NAMALWA (cell line): ENCODE data around the gene ATP5PD.
A peak's percentile ranks its signal among the peaks of the same experiment; 100 is the strongest.
"Not testable (repeated sequence)": the region's sequence is repeated elsewhere in the genome, so short reads cannot be mapped to it uniquely, and the experiment has no call there.

Source experiments
- DNase-seq: peaks from one replicate; pipeline ENCODE4 v3.0.0-alpha.2; 2015; ENCODE audit warnings: low spot score

Gene ATP5PD

DNA sequence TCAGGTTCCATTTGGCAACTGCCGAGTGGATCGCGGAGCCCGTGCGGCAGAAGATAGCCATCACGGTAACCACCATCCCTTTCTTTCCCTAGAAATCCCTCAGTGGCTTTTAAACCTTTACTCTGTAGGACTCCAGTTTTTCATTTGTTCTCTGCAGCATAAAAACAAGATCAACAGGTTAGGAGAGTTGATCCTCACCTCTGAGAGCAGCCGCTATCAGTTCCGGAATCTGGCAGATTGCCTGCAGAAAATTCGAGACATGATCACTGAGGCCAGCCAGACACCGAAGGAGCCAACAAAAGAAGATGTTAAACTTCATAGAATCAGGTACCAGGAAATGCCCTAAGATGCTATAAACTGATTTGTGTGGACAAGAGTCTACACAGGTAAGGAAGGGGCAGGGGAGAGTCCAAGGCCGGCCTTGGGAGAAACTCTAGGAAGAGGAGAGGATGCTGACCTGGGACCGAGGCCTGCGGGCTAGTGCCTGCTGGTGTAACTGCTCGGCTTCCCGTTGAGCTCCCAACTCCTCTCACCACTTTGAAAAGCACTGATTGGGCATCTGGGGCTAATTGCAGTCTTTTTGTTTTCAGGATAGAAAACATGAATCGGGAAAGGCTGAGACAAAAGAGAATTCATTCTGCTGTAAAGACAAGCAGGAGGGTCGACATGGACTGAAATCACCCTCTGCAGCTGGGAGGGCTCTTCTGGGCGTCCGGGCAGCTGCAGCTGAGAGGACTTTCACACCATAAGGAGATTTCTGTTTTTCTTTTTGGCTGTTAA lies 26.2 kb downstream of the ATP5PD start:
- DNase-seq: no peak

DNA sequence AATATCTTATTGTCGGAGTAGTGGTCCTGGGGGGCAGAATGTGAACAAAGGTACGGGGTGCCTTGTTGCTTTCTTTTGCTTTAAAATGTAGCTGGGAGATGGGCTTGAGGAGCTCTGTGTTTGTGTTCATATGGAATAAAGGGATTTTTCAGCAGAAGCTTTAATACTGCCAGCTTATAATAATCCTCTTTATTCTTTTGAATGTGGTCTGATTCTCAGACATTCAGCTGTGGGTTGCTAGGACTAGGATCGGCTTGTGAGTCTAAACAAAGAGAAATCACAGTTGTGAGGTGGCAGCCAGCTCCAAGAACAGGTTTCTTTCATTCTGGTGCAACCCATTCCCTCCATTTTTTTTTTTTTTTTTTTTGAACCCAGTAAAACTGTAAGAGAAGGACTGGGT lies 27.1 kb downstream of the ATP5PD start:
- no peak for DNase-seq

DNA sequence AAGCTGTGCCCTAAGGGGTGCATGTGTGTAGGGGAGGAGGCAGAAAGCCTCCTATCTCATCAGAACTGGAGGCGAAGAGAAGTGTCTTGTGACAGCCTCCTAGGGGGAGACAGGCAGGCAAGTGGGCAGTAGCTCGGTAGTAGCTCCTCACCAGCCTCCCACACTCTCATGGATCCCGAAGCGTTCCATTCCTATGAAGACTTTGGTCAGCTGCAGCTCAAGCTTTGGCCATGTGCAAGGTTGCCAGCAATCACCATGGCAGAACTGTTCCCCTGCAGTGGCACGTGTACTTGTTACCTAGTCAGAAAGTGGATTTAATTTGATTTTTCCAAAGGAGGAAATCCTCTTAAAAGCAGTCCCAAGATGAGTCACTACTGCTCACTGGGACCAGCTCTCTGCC lies 27.6 kb downstream of the ATP5PD start:
- no peak for DNase-seq

DNA sequence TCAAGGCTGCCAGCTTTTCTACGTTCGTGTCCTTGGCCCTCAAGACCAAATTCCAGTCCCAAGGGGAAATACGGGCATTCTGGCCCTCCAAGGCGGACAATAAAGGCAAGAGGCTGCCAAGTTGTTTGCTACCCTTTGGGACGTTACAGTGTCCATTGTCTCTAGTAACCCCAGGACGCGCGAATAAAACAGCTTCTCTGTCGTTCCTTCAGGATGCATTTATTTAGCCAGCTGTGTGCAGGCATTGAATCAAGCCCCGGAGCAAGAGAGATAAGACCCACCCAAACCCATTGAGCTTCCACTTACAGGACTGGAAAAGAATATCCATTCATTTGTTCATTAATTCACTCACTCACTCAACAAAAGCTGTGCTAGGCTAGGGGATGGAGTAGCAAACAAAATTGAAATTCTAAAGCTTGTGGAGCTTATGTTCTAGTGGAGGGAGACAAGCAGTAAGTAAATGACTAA lies 33.6 kb downstream of the ATP5PD start:
- DNase-seq: no peak

DNA sequence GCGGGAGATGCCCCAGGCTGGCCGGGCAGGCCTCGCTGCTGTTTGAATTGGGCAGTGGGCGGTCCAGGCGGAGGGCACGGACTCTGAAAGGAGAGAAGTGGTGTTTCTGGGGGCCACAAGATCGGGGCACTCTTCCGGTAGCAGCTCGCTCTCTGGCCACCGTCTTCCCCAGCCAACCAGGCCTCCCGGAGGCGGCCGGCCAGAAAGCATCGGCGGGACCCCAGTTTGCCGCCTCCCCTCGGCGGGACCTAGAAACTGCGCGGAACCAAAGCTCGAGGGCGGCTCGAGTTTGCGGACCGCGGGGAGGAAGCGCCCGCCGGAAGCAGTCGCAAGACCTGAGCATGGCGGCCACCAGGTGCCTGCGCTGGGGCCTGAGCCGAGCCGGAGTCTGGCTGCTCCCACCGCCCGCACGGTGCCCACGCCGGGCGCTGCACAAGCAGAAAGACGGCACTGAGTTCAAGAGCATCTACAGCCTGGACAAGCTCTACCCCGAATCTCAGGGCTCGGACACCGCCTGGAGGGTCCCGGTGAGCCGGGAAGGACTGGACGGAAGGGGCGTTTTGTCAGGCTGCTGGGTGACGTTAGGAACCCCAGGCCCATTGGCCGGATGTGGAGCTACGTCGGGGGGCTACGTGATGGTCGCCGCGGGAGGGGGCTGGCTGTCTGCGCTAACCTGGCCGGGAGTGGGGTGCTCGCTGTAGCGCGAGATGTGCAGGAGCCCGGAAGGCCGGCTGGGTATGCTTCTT lies 34.2 kb downstream of the ATP5PD start, which contains the start of gene MRPL58:
TSS of gene MRPL58 (plus strand) at position 325 of the 746 bp plus-strand sequence. CDS start at position 342, 17 bp downstream.
- DNase-seq: peak; percentile 91

DNA sequence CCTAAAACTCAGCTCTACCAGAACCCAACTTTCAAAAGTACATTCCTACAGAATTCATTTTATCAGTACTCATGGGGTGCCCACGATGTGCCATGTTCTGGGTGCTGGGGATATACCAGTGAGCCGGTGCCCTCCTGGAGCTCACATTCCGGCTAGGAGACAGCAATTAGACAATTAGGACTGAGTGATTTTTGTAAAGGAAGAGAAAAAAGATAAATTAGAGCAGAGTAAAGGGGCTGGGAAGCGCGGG lies 34.7 kb downstream of the ATP5PD start:
- DNase-seq: no peak

DNA sequence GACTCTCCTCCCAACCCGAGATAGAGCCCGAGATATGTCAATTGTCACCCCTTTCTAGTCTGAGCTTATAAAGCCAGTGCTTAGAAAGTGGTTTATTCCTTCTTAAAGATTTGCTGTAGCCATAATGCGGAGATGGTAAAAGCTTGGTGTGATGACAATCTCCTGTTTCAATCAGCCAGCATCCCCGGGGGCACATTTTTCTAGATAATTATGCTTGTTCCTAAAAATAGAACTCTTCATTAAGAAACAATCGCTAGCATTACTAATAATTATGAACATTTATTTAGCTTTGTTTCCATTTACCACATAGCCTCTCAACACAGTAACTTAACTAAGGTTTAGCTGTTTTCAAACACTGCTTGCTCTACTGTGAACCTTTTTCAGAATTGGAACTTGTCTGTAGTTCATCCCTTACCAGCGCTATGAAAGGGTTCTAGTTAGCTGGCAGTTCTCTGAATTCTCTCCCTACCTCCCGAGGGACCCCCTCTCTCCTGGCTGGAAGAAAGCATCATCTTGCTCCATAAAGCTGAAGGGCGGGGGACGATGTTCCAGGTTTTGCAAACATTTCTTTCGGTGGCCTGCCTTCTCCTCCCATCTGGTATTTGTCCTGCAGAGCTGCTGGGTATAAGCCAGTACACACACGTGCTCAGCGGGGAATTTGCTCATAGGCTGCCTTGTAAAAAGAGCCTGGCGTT lies 35.2 kb downstream of the ATP5PD start:
- no peak for DNase-seq

DNA sequence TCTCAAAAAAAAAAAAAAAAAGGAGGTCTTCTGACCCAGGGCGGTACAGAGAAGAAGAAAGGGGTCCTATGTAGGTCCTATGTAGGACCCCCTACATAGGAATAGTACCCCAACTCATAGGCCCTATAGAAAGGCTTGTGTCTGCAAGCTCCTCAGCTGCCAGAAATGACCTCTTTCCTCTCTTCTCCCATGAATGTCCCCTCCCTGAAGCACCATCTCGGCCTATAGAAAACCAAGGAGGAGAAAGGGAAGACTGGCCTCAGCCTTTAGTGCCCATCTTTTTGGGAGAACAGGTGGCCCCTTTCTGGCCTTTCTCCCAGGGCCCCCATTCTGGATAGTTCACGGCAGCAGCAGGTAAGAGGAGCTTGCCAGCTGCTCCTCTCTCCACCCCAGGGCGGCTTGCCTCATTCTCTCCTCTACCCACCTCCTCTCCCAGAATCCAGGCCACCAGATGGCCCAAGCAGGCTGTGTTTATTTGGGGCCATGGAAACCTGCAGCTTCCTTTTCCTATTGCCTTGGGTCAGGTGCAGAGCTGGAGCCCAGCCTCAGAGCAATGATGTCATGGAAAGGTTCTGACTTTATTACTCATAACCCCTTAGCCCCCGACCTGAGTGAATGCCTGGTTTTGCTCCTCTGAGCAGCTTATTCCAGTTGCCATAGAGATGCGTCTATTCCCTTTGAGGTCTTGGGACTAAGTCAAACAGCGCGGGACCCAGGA lies 35.9 kb downstream of the ATP5PD start:
- peak; percentile 66 for DNase-seq

DNA sequence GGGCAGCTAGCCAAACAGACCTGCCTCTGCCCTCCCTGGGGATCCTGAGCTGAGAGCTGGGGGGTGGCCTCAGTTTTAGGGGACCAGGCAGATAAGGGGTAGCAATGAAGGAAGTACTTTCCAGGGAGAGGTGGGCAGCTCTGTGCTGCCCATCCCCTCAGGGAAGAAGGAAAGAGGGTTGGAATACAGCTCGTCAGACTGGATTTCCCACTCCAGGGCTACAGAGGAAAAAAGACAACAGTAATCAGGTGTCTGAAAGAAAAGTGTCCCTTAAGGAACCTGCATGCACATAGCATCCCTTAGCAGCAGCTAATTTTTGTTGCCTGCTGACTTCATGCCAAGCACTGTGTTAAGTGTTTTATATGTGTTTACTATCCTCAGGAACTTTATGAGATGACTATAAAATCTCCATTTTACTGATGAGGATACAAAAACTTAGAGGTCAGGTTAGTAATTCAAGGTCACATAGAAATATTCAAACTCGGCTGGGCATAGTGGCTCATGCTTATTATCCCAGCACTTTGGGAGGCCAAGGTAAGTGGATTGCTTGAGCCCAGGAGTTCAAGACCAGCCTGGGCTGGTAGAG lies 37.5 kb downstream of the ATP5PD start:
- DNase-seq: no peak

DNA sequence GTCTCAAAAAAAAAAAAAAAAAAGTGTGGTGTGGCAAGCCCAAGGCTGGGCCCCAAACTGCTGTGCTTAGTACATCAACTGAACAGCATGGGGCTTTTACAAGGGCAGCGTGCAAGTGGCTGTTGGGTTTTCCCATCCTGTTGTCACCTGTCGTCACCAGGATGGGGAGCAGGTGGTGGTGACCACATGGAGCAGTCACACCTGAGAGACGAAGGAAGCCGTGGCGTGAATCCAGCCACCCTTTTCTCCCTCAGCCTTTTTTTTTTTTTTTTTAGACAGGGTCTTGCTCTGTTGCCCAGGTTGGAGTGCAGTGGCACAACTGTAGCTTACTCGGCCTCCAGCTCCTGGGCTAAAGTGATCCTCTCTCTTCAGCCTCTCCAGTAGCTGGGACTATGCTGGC lies 38.4 kb downstream of the ATP5PD start:
- no peak for DNase-seq

DNA sequence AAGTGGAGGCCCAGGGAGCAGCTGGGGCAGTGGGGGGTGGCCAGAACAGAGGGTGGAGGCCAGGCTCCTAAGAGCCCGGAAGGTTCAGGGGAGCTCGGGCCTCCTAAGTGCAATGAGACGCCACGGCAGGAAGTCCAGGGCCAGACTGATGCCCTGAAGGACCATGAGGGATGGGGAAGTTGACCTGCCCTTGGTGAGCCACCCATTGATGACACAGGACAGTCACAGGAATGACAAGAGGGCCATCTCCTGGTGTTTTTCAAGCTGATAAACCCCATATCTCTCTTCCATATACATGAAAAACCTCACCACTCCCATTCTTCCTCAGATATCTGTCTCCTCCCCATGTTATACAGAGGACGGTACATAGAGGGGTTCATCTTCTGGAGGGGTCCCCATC lies 40.1 kb downstream of the ATP5PD start:
- DNase-seq: no peak

DNA sequence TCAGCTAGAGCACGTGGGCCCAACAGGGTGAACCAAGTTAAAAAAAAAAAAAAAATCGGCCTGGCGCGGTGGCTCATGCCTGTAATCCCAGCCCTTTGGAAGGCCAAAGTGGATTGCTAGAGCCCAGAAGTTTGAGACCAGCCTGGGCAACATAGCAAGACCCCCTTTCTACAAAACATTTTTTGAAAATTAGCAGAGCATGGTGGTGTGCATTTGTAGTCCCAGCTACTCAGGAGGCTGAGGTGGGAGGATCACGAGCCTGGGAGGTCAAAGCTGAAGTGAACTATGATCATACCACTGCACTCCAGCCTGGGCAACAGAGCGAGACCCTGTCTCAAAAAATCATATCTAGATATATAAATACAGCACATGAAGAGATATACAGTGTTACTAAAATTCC lies 40.7 kb downstream of the ATP5PD start:
- not testable (repeated sequence) for DNase-seq

DNA sequence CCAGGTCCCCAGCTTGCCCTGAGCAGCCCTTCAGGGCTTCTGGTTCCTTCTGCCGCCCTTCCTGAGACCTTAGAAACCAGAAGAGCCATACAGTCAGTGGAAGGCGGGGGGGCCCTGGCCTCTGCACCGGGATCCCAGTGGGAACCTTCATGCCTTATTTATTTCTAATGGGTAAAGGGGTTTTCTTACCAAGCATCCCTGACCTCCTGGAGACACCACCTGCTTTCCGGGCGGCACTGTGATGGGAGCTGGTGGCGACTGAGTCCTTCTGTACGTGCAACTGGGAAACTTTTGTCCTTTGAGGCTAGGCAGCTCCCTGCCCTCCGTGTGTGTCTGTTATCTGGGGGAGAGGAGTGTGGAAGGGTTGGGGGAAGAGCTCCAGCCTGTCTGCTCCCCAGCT lies 41.5 kb downstream of the ATP5PD start:
- DNase-seq: no peak

DNA sequence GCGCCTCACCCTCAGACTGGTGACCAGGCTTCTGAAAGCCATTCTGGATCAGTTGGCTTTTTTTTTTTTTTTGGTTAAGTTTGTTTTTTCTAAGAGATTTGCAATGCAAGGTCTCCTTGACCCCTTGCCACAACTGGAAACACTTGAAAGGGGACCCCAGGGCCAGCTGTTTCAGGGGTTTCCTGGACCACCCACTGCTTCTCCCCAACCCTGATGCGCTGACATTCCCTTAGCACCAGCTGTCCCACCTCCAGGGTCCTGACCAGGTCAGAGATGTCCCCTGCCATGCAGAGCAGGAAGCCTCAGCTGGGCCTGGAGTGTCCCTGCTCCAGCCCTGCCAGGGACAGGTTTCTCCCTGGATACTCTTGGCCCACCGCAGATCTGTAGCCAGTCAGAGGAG lies 42.4 kb downstream of the ATP5PD start:
- no peak for DNase-seq

DNA sequence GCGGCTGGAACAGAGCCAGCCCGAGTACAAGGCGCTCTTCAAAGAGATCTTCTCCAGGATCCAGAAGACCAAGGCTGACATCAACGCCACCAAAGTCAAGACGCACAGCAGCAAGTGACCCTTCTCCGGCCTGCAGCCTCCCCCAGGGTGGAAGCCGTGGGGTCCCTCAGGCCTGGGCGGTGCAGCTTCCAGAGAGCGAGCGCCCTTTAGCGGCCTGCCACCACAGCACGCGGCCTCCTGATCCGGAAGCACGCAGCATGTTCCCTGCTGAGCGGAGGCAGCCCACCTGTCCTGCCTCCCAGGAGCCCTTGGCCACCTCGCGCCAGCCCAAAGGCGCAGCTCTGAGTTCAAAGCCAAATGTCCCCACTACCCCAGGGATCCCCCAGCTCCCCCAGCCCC lies 42.8 kb downstream of the ATP5PD start:
- DNase-seq: no peak

DNA sequence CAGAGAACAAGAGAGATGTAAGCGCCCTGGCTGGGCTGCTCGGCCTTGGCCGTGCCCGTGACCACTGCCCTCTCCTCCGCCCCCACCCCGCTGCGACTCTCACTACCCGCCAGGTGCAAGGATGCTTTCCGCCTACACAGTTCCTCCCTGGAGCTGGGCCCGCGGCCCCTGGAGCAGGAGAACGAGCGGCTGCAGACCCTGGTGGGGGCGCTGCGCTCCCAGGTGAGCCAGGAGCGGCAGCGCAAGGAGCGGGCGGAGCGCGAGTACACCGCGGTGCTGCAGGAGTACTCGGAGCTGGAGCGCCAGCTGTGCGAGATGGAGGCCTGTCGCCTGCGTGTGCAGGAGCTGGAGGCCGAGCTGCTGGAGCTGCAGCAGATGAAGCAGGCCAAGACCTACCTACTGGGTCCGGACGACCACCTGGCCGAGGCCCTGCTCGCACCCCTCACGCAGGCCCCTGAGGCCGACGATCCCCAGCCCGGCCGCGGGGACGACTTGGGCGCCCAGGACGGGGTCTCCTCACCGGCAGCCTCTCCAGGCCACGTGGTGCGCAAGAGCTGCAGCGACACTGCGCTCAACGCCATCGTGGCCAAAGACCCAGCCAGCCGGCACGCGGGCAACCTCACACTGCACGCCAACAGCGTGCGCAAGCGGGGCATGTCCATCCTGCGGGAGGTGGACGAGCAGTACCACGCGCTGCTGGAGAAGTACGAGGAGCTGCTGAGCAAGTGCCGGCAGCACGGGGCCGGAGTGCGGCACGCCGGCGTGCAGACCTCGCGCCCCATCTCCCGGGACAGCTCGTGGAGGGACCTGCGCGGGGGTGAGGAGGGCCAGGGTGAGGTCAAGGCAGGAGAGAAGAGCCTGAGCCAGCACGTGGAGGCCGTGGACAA lies 43.5 kb downstream of the ATP5PD start:
- no peak for DNase-seq

DNA sequence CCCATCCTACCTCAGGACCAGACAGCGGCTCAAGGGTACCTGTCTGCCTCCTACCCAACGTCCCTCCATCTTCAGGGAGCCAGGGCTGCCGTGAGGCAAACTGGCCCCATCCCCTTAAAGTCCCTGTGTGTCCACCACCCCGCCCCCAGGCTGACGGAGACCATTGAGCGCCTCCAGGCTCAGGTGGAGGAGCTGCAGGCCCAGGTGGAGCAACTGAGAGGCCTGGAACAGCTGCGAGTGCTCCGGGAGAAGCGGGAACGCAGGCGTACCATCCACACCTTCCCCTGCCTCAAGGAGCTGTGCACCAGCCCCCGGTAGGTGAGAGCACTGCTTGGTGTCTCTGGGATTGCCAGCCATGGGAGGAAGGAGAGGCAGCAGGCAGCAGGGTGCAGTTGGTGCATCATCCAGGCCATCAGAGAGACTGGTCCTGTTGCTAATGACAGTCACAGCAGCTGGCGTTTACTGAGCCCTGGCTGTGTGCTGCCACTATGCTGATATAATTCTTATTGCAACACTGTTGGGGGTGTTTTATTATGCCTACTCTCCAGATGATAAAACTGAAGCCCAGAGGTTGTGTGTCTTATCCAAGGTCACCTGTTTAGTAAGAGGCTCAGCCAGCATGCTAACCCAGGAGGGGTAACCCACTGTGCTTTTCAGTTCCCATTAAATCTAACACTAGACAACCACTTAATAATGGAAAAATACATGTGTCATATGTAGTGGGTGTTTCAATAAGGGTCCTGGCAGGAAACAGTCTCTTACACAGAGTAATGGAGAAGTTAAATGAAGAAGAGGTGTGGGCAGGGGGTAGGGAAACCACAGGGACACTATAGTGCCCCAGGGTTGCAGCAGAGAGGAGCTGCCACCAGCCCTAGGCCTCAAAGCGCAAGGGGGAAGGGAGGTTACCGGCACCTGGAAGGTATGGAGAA lies 44.6 kb downstream of the ATP5PD start:
- no peak for DNase-seq

DNA sequence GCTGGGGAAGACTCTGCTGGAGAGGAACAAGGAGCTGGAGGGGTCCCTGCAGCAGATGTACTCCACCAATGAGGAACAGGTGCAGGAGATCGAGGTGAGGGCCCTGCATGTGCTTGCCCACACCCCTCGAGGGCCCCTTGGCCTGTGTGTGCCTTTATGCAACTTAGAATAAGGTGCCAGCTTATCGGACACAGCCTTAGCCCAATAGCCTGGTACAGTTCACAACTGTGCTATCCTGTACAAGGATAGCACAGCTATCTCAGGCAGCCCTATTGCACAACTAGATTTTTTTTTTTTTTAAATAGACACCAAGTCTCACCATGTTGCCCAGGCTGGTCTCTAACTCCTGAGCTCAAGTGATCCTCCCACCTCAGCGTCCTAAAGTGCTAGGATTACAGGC lies 47.2 kb downstream of the ATP5PD start:
- no peak for DNase-seq

DNA sequence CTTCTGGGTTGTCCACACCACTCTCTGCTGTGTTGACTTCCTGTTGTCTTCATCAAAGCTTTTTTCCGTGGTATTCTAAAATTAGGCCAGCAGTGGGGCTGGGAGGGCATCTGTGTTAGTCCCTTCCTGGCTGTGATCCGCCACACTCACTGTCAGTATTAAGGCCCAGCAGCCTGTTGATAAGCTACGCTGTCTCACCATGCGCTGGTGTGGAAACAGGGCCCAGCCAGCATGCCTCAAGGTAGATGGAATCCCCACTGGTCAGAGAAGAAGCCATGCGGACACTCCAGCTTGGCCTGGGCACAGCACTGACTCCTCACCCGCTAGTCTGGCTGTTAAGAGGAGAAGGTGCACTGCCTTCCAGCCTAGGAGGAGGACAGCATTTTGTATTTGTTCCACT lies 48.0 kb downstream of the ATP5PD start:
- DNase-seq: no peak

DNA sequence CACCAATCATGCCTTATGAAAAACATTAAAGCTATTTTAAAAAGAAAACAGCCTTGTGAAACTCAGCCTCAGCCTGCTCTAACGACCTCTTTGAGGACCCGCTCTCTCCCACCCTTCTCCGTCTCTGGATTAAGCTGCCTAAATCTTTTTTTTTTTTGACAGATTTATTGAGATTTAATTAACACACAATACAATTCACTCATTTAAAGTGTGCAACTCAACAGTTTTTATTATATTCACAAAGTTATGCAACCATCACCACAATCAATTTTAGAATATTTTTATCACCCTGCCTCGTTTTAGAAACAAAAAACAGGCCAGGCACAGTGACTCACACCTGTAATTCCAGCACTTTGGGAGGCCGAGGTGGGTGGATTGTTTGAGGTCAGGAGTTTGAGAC lies 50.9 kb downstream of the ATP5PD start:
- no peak for DNase-seq
